GM21367 (cell line): ENCODE measurements around the gene ENO3.

Experiments used
- ATAC-seq: cut with Tn5 transposase; IDR thresholded peaks from one replicate; pipeline ENCODE4 v1.9.1; 2021; ENCODE audit not compliant: unreplicated experiment

Gene ENO3

GRCh38 chr17:5003214-5003867, 52.4 kb downstream of the ENO3 start:
- no peak for ATAC-seq
